HCT116 (cell line): ENCODE data around the gene RND3. TPM values are rescaled to one million over a fixed set of nuclear protein-coding genes. Genes with fewer than 3 reads are reported as not detected.

ENCODE experiments used
- ATAC-seq: fragments of 200-7000 bp; cut with Tn5 transposase; 2 replicates; pipeline ENCODE4 v1.9.1; 2020; ENCODE audit warnings: mild to moderate bottlenecking, moderate library complexity
- BruUV-seq: library from RNA; stranded (reverse); fragments of 400-500 nt; replicated peaks from 2 replicates; lab custom pipeline; 2021; lab: Mats Ljungman, UMichigan
- CTCF ChIA-PET: fragments of 300-600 bp; sonication (Branson Sonifier 250); formaldehyde crosslinking; loops from one replicate; lab custom pipeline; 2021; ENCODE audit warnings: antibody characterized with exemption; lab: Charles Lee
- POLR2A ChIA-PET: fragments of 300-600, 350-600 bp; sonication (Branson Sonifier 250); formaldehyde crosslinking; loops from one replicate; lab custom pipeline; 2021; ENCODE audit warnings: antibody characterized with exemption; lab: Charles Lee
- RAD21 ChIA-PET, 2 experiments: fragments of 300-600 bp; sonication (Branson Sonifier 250); formaldehyde crosslinking; loops; one replicate each; lab custom pipeline; 2023; ENCODE audit warnings: low total read pairs in 2 of 2; ENCODE audit not compliant: uncharacterized antibody in 2 of 2, unreplicated experiment in 2 of 2, low non-redundant PET in 1 of 2; lab: Charles Lee
- DNase-seq: peaks from one replicate; pipeline ENCODE4 v3.0.0-alpha.2; 2010; ENCODE audit warnings: low read depth, low spot score
- H2AFZ ChIP-seq: fragments of 200-600 bp; shearing (Covaris generic), sonication (generic); 2 replicates; pipeline ENCODE4 v1.6.1; 2017; ENCODE audit warnings: low read depth, mixed run types, mixed read lengths, antibody characterized with exemption, low read length; ENCODE audit not compliant: poor library complexity, severe bottlenecking
- H3K27ac ChIP-seq: 2 replicates; pipeline ENCODE4 v1.5.1; 2012; ENCODE audit warnings: low read depth, low read length
- H3K27me3 ChIP-seq: fragments of 200-600 bp; sonication (generic); 2 replicates; pipeline ENCODE4 v1.6.1; 2016; ENCODE audit warnings: mixed run types, low read length, mixed read lengths; ENCODE audit not compliant: insufficient read depth
- H3K36me3 ChIP-seq, 2 experiments: fragments of 200-500 bp in 1 of 2; fragments of 200-600 bp in 1 of 2; sonication (Bioruptor generic) in 1 of 2; sonication (generic) in 1 of 2; 2 replicates each; pipeline versions ENCODE4 v1.5.1 to v1.6.1; 2014 to 2016; ENCODE audit warnings: low read length in 2 of 2, inconsistent platforms in 1 of 2, mixed read lengths in 1 of 2, mixed run types in 1 of 2; ENCODE audit not compliant: insufficient read depth in 2 of 2, control insufficient read depth in 1 of 2
- H3K4me1 ChIP-seq, 2 experiments: fragments of 200-600 bp in 1 of 2; sonication (generic) in 1 of 2; 2 replicates each; pipeline versions ENCODE4 v1.5.1 to v1.6.1; 2012 to 2017; ENCODE audit warnings: low read length in 2 of 2, inconsistent platforms in 1 of 2, mild to moderate bottlenecking in 1 of 2, mixed read lengths in 1 of 2, mixed run types in 1 of 2, moderate library complexity in 1 of 2; ENCODE audit not compliant: insufficient read depth in 2 of 2, control insufficient read depth in 1 of 2
- H3K4me2 ChIP-seq: fragments of 200-600 bp; sonication (generic); 2 replicates; pipeline ENCODE4 v1.6.1; 2017; ENCODE audit warnings: mixed run types, low read length, mixed read lengths
- H3K4me3 ChIP-seq, 2 experiments: fragments of 200-600 bp in 1 of 2; sonication (generic) in 1 of 2; replicated peaks in 1 of 2; 2 replicates each; pipeline ENCODE4 v1.5.1; 2011 to 2016; ENCODE audit warnings: low read length in 2 of 2, control low read depth in 1 of 2, low read depth in 1 of 2, mild to moderate bottlenecking in 1 of 2, mixed read lengths in 1 of 2, mixed run types in 1 of 2
- H3K79me2 ChIP-seq: fragments of 200-600 bp; sonication (generic); 2 replicates; pipeline ENCODE4 v1.6.1; 2017; ENCODE audit warnings: mild to moderate bottlenecking, mixed run types, low read length, moderate library complexity, mixed read lengths; ENCODE audit not compliant: insufficient read depth
- H3K9ac ChIP-seq: fragments of 200-600 bp; sonication (generic); 2 replicates; pipeline ENCODE4 v1.6.1; 2016; ENCODE audit warnings: low read length, mixed read lengths
- H3K9me2 ChIP-seq: fragments of 200-600 bp; sonication (generic), shearing (Covaris generic); 2 replicates; pipeline ENCODE4 v1.6.1; 2017; ENCODE audit warnings: mixed run types, mild to moderate bottlenecking, moderate library complexity; ENCODE audit not compliant: insufficient read depth
- H3K9me3 ChIP-seq, 2 experiments: fragments of 200-500 bp in 1 of 2; fragments of 200-600 bp in 1 of 2; sonication (Bioruptor generic) in 1 of 2; sonication (generic) in 1 of 2; 2 replicates each; pipeline ENCODE4 v1.6.1; 2014 to 2017; ENCODE audit warnings: low read length in 2 of 2, mixed read lengths in 2 of 2, inconsistent platforms in 1 of 2, low read depth in 1 of 2, mild to moderate bottlenecking in 1 of 2, mixed run types in 1 of 2, moderate library complexity in 1 of 2; ENCODE audit not compliant: control insufficient read depth in 1 of 2, insufficient read depth in 1 of 2
- H4K20me1 ChIP-seq: fragments of 200-600 bp; sonication (generic), shearing (Covaris generic); 2 replicates; pipeline ENCODE4 v1.6.1; 2017; ENCODE audit warnings: mixed run types, mild to moderate bottlenecking, moderate library complexity; ENCODE audit not compliant: insufficient read depth
- ATF3 ChIP-seq: IDR thresholded peaks from 2 replicates; pipeline ENCODE4 v1.6.1; 2012
- CBX3 ChIP-seq: IDR thresholded peaks from 2 replicates; pipeline ENCODE4 v1.6.1; 2012; ENCODE audit warnings: low read depth
- CEBPB ChIP-seq: IDR thresholded peaks from 2 replicates; pipeline ENCODE4 v1.6.1; 2012; ENCODE audit warnings: low read depth
- EZH2 ChIP-seq: fragments of 200-600 bp; sonication (generic); IDR thresholded peaks from 2 replicates; pipeline ENCODE4 v1.6.1; 2017; ENCODE audit warnings: antibody characterized with exemption, mixed run types
- EZH2phosphoT487 ChIP-seq: fragments of 200-600 bp; IDR thresholded peaks from 2 replicates; pipeline ENCODE4 v1.6.1; 2018; ENCODE audit warnings: antibody characterized with exemption, borderline replicate concordance
- FOSL1 ChIP-seq: IDR thresholded peaks from 2 replicates; pipeline ENCODE4 v1.6.1; 2012; ENCODE audit warnings: low read depth
- JUND ChIP-seq: IDR thresholded peaks from 2 replicates; pipeline ENCODE4 v1.6.1; 2012
- POLR2AphosphoS5 ChIP-seq: IDR thresholded peaks from 2 replicates; pipeline ENCODE4 v1.6.1; 2011; ENCODE audit warnings: mild to moderate bottlenecking, low read depth, low read length, moderate library complexity
- RAD21 ChIP-seq: IDR thresholded peaks from 2 replicates; pipeline ENCODE4 v1.6.1; 2012; ENCODE audit warnings: low read depth, mild to moderate bottlenecking
- SIN3A ChIP-seq: IDR thresholded peaks from 2 replicates; pipeline ENCODE4 v1.6.1; 2012; ENCODE audit warnings: low read depth
- SP1 ChIP-seq: IDR thresholded peaks from 2 replicates; pipeline ENCODE4 v1.6.1; 2012; ENCODE audit warnings: low read depth
- SRF ChIP-seq: IDR thresholded peaks from 2 replicates; pipeline ENCODE4 v1.6.1; 2012; ENCODE audit warnings: low read depth
- YY1 ChIP-seq: IDR thresholded peaks from 2 replicates; pipeline ENCODE4 v1.6.1; 2011; ENCODE audit warnings: low read length, low read depth, moderate library complexity, mild to moderate bottlenecking; ENCODE audit not compliant: insufficient replicate concordance; ENCODE audit errors: extremely low read depth
- ZFX ChIP-seq: fragments of 450-650 bp; IDR thresholded peaks from 2 replicates; pipeline ENCODE4 v1.6.1; 2017
- intact Hi-C: fragments of 100-400 bp; cut with micrococcal nuclease; formaldehyde crosslinking; loops from 2 replicates; pipeline ENCODE4 v1.10.0; 2022
- total RNA-seq: library from RNA; stranded (reverse); gene quantifications from one replicate; pipeline ENCODE4 v1.2.1, GENCODE V29; 2021; ENCODE audit not compliant: unreplicated experiment
- TF ChIP-seq, protein P1 (sequence below): IDR thresholded peaks from 2 replicates; pipeline ENCODE4 v1.6.1; 2012
- TF ChIP-seq, protein P2 (sequence below): IDR thresholded peaks from 2 replicates; pipeline ENCODE4 v1.6.1; 2011; ENCODE audit warnings: mild to moderate bottlenecking, low read length, moderate library complexity; ENCODE audit not compliant: insufficient replicate concordance; ENCODE audit errors: extremely low read depth
- TF ChIP-seq, protein P3 (sequence below), 3 experiments: fragments of 200-600 bp in 1 of 3; sonication (generic) in 1 of 3; IDR thresholded peaks in 2 of 3; conservative IDR thresholded peaks in 1 of 3; 2 replicates each; pipeline ENCODE4 v1.5.1; 2012 to 2017; ENCODE audit warnings: low read depth in 2 of 3, low read length in 2 of 3, antibody characterized with exemption in 1 of 3, borderline replicate concordance in 1 of 3, control low read depth in 1 of 3, mild to moderate bottlenecking in 1 of 3, mixed read lengths in 1 of 3, mixed run types in 1 of 3, moderate library complexity in 1 of 3; ENCODE audit not compliant: insufficient read depth in 1 of 3

Gene RND3
- total RNA-seq, 1 experiment from 2014 or later = 15.0 TPM

DNA sequence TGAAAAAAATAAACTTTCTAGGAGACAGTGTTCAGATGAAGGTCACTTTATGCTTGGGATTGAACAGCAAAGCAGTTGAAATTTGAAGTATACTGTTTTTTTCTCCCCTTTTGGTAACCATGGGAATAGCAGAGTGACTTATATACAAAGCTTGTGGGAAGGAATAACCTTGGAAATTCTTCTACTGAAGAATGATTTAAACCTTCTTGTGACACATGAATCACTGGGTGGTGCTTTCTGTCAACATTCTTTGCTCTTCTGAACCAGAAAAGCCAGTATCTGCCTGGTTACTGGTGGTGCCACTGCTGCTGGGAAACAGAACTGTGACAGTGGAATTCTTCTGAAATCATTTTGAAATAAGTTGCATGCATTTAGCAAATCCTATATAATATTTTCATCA, 39.4 kb upstream of the RND3 start:
- H3K9ac ChIP-seq = no peak overlapping the region
- peak; percentile 72 for DNase-seq
- TF ChIP-seq YY1 (no peak), ATF3 (no peak), FOSL1 (peak; percentile 33; the same call in 1 of the 2 replicates), ZFX (no peak), RAD21 (peak; percentile 40), SRF (no peak), EZH2 (no peak), JUND (peak; percentile 53), POLR2AphosphoS5 (no peak), SP1 (peak; percentile 61), EZH2phosphoT487 (no peak), CEBPB (no peak), SIN3A (no peak), CBX3 (0 out of 2 replicates have a peak, but pooled peaks have one; percentile 24)
- TF ChIP-seq, protein P1, sequence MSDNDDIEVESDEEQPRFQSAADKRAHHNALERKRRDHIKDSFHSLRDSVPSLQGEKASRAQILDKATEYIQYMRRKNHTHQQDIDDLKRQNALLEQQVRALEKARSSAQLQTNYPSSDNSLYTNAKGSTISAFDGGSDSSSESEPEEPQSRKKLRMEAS = no peak
- TF ChIP-seq, protein P2, sequence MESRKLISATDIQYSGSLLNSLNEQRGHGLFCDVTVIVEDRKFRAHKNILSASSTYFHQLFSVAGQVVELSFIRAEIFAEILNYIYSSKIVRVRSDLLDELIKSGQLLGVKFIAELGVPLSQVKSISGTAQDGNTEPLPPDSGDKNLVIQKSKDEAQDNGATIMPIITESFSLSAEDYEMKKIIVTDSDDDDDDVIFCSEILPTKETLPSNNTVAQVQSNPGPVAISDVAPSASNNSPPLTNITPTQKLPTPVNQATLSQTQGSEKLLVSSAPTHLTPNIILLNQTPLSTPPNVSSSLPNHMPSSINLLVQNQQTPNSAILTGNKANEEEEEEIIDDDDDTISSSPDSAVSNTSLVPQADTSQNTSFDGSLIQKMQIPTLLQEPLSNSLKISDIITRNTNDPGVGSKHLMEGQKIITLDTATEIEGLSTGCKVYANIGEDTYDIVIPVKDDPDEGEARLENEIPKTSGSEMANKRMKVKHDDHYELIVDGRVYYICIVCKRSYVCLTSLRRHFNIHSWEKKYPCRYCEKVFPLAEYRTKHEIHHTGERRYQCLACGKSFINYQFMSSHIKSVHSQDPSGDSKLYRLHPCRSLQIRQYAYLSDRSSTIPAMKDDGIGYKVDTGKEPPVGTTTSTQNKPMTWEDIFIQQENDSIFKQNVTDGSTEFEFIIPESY = no peak
- TF ChIP-seq, protein P3, sequence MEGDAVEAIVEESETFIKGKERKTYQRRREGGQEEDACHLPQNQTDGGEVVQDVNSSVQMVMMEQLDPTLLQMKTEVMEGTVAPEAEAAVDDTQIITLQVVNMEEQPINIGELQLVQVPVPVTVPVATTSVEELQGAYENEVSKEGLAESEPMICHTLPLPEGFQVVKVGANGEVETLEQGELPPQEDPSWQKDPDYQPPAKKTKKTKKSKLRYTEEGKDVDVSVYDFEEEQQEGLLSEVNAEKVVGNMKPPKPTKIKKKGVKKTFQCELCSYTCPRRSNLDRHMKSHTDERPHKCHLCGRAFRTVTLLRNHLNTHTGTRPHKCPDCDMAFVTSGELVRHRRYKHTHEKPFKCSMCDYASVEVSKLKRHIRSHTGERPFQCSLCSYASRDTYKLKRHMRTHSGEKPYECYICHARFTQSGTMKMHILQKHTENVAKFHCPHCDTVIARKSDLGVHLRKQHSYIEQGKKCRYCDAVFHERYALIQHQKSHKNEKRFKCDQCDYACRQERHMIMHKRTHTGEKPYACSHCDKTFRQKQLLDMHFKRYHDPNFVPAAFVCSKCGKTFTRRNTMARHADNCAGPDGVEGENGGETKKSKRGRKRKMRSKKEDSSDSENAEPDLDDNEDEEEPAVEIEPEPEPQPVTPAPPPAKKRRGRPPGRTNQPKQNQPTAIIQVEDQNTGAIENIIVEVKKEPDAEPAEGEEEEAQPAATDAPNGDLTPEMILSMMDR (IDR thresholded peaks at IDR 0.05 in 2 of 3, conservative IDR thresholded peaks at IDR 0.05 in 1 of 3; ENCODE audit: borderline replicate concordance in 1 of 3, insufficient read depth in 1 of 3, low read depth in 2 of 3, low read length in 2 of 3) = no peak
- H2AFZ ChIP-seq = peak overlapping the region; percentile 1
- peaks cover 4 to 17% of the 10 kb centered on the region in 2 experiments; a peak in 3 of 4 replicates for H3K4me1 ChIP-seq
- no peaks in the 10 kb centered on the region for H3K79me2 ChIP-seq
- ATAC-seq = peak; percentile 65
- POLR2A ChIA-PET = no interaction called here
- no peaks in the 10 kb centered on the region for H3K9me3 ChIP-seq
- no peak overlapping the region for H3K27ac ChIP-seq
- intact Hi-C loops = no loop called here
- H3K9me2 ChIP-seq = no peaks in the 10 kb centered on the region
- H3K4me2 ChIP-seq = peak overlapping the region; percentile 54
- RAD21 ChIA-PET = no interaction called here
- no peaks in the 10 kb centered on the region for H3K27me3 ChIP-seq
- no peaks in the 10 kb centered on the region for H4K20me1 ChIP-seq
- CTCF ChIA-PET = no interaction called here
- no peaks in the 10 kb centered on the region for H3K36me3 ChIP-seq
- BruUV-seq = no TSS peak
- no peak overlapping the region for H3K4me3 ChIP-seq
